ENCODE measurements around the gene CCND3.

CCND3 gene

GRCh38 chr6:41957117-41957516 lies 15.5 kb upstream of the CCND3 start:
- Histone ChIP-seq H3K27ac (replicated peaks) (no peak overlapping the region), H3K27me3 (ENCODE audit: insufficient read depth, poor library complexity, severe bottlenecking) (no peaks in the 10 kb centered on the region), H3K4me3 (replicated peaks; ENCODE audit: insufficient read depth, low read length) (no peak overlapping the region)
- DNase-seq (ENCODE audit: low read depth in 1 of 2, low spot score in 1 of 2), result no peak
- no peak for TF ChIP-seq POLR2AphosphoS5 (IDR thresholded peaks at IDR 0.05; ENCODE audit: low read depth)

- no peak for TF ChIP-seq CTCF (IDR thresholded peaks at IDR 0.05; ENCODE audit: insufficient read depth, low read length)
- TF ChIP-seq POLR2AphosphoS5 (IDR thresholded peaks at IDR 0.05; ENCODE audit: low read depth), result no peak
- TF ChIP-seq GABPA (IDR thresholded peaks at IDR 0.05; ENCODE audit: low read depth), result no peak
- no peak for TF ChIP-seq SPI1 (IDR thresholded peaks at IDR 0.05; ENCODE audit: borderline replicate concordance, low read depth)
- no peak for TF ChIP-seq REST (IDR thresholded peaks at IDR 0.05; ENCODE audit: insufficient replicate concordance, low read depth)
- DNase-seq (ENCODE audit: low read depth in 1 of 2, low spot score in 1 of 2), result no peak
- Histone ChIP-seq H3K27ac (replicated peaks) (no peak overlapping the region), H3K4me3 (replicated peaks; ENCODE audit: insufficient read depth, low read length) (no peak overlapping the region), H3K27me3 (ENCODE audit: insufficient read depth, poor library complexity, severe bottlenecking) (no peaks in the 10 kb centered on the region)
These were observed 13.8 kb upstream of the CCND3 start for GRCh38 chr6:41955412-41955811.

- no peak overlapping the region for H3K27ac ChIP-seq (replicated peaks)
- no peak overlapping the region for H3K4me3 ChIP-seq (replicated peaks; ENCODE audit: insufficient read depth, low read length)
- no peaks in the 10 kb centered on the region for H3K27me3 ChIP-seq (ENCODE audit: insufficient read depth, poor library complexity, severe bottlenecking)
- DNase-seq (ENCODE audit: low read depth in 1 of 2, low spot score in 1 of 2), result no peak
- TF ChIP-seq POLR2AphosphoS5 (IDR thresholded peaks at IDR 0.05; ENCODE audit: low read depth) (no peak), CTCF (IDR thresholded peaks at IDR 0.05; ENCODE audit: insufficient read depth, low read length) (no peak), REST (IDR thresholded peaks at IDR 0.05; ENCODE audit: insufficient replicate concordance, low read depth) (no peak), GABPA (IDR thresholded peaks at IDR 0.05; ENCODE audit: low read depth) (no peak), SPI1 (IDR thresholded peaks at IDR 0.05; ENCODE audit: borderline replicate concordance, low read depth) (no peak)
These were observed 13.1 kb upstream of the CCND3 start for GRCh38 chr6:41954668-41955067.

- H3K27me3 ChIP-seq (ENCODE audit: insufficient read depth, poor library complexity, severe bottlenecking), result no peaks in the 10 kb centered on the region
- no peak overlapping the region for H3K27ac ChIP-seq (replicated peaks)
- DNase-seq (ENCODE audit: low read depth in 1 of 2, low spot score in 1 of 2), result no peak
- H3K4me3 ChIP-seq (replicated peaks; ENCODE audit: insufficient read depth, low read length), result no peak overlapping the region
- TF ChIP-seq SPI1 (IDR thresholded peaks at IDR 0.05; ENCODE audit: borderline replicate concordance, low read depth), result no peak
- TF ChIP-seq CTCF (IDR thresholded peaks at IDR 0.05; ENCODE audit: insufficient read depth, low read length), result no peak
- no peak for TF ChIP-seq POLR2AphosphoS5 (IDR thresholded peaks at IDR 0.05; ENCODE audit: low read depth)
- no peak for TF ChIP-seq GABPA (IDR thresholded peaks at IDR 0.05; ENCODE audit: low read depth)
- no peak for TF ChIP-seq REST (IDR thresholded peaks at IDR 0.05; ENCODE audit: insufficient replicate concordance, low read depth)
These were observed 6.1 kb upstream of the CCND3 start for GRCh38 chr6:41947581-41948220.

Measured in HL-60 (cell line).